IPS-18c (cell line): ENCODE data around the gene ATRN.

Experiments
- H3K4me3 ChIP-seq: 2 replicates; pipeline ENCODE4 v1.7.0; 2013; ENCODE audit warnings: low read depth, mild to moderate bottlenecking, low read length, moderate library complexity; ENCODE audit not compliant: insufficient read depth
- H3K9me3 ChIP-seq: one replicate; pipeline ENCODE4 v1.6.1; 2013; ENCODE audit warnings: mild to moderate bottlenecking, low read length, moderate library complexity; ENCODE audit not compliant: control insufficient read depth, insufficient read depth

Gene ATRN

GRCh38 chr20:3628502-3629314, 157.9 kb downstream of the ATRN start:
- Histone ChIP-seq H3K9me3 (no peaks in the 10 kb centered on the region), H3K4me3 (no peak overlapping the region; the same call in 1 of the 2 replicates)

DNA sequence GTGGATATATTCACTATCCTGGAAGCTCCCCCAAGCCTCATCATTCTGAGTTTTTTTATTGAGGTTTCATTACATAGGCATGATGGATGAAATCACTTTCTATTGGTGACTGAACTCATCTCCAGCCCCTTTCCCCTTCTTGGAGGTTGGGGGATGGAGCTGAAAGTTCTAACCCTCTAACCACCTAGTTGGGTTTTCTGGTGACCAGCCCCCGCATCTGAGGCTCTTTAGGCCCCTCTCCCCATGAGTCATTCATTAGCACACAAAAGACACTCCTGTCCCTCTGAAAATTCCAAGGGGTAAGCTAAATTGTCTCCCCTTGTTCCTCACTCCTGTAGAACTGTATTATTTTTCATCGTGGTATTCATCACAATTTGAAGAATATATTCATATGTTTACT, 159.1 kb downstream of the ATRN start:
- Histone ChIP-seq H3K4me3 (no peak overlapping the region; the same call in 1 of the 2 replicates), H3K9me3 (no peaks in the 10 kb centered on the region)

DNA sequence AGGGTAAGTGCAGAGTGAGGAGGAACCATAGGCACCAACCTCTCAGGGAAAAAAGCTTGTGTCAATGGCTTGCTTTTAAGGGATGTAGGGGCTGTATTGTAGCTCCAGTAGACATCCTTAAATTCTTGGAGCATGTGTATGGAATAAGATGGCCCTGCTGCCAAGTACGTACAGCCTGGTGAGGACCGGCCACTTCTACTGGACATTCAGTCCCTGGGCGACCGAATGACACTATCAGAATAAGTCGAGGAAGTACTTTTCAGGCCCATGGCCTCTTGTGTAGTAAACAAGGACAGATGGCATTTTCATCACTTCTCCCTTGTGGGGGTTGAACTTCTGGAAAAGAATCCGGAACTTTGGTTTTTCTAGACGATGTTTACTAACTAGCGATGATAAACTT, 159.6 kb downstream of the ATRN start:
- Histone ChIP-seq H3K9me3 (no peaks in the 10 kb centered on the region), H3K4me3 (no peak overlapping the region)

DNA sequence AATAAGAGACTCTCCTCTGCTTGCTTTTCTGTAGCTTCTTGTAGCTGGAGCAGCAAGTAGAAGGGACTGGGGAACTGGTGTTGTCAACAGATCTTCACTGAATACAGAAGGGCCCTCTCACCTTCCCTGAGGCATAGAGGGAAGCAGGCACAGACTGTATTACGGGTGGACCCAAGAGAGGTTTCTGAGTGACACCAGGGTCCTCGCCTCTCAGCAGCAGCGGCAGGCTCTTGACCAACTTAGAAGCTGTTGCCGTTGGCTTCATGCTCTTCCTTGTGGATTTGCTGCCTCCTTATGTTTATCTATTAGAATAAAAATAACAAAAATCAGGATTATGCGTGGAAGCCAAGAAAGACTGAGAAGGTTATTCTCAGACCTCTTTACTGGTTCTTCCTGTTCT, 160.7 kb downstream of the ATRN start:
- H3K4me3 ChIP-seq, result no peak overlapping the region
- H3K9me3 ChIP-seq, result no peaks in the 10 kb centered on the region

GRCh38 chr20:3632311-3633004, 161.6 kb downstream of the ATRN start:
- Histone ChIP-seq H3K9me3 (no peaks in the 10 kb centered on the region), H3K4me3 (no peak overlapping the region)

DNA sequence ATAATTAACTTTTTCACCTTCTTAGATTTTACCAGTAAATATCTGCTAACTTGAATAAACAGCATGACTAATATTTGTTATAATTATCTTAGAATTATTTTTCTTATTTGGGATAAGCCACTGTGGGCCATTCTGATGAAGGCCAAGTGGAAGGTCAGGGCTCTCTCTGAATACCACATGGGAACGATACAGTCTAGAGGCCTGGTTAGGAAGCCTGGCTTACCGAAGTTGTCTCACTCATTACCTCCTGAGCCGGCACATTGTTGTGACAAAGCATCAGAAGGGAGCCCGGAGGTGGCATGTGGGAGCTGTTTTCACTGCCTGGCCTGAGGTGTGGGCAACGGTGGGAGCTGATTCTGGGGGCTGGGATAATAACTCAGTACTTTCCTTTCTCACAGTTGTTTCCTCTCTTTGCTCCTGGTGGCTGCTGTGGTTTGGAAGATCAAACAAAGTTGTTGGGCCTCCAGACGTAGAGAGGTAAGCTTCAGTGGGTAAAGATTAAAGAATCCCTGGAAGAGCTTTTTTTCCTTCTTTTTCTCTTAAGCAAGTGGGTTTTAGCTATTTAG, 163.2 kb downstream of the ATRN start:
- no peaks in the 10 kb centered on the region for H3K9me3 ChIP-seq
- no peak overlapping the region for H3K4me3 ChIP-seq

DNA sequence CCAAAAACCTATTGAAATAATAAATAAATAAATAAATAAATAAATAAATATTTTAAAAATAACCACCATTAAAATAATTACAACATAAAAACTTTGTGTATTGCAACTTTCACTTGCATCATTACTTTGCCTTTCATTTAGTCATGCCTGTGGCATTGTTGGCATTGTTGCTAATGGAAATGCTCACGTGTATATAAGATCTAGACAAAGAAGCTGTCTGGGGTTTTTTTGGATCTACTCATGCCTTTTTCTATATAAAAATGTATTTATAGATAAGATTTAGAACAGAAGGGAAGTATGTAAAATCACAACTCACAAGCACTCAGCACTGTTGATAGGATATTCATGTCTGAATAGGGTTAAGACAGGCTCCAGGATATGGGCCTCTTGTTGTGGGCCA, 164.5 kb downstream of the ATRN start:
- H3K4me3 ChIP-seq, result no peak overlapping the region

DNA sequence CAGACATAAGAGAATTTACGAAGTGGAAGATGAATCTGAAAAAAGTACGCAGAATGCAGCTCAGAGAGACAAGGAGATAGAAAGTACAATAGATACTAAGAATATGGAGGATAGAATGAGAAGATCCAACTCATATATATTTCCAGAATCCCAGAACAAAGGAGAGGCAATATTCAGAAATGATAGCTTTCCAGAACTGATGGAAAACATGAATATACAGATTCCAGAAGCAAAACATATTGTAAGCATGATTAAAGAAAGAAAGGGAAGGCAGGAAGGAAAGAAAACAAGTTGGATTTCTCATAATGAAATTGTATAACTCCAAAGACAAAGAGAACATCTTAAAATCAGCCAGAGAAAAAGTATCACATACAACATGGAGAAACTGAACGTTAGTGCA, 169.4 kb downstream of the ATRN start:
- Histone ChIP-seq H3K9me3 (no peaks in the 10 kb centered on the region), H3K4me3 (no peak overlapping the region)

More for the DNA sequence above, 164.5 kb downstream of the ATRN start:
- H3K9me3 ChIP-seq, result no peaks in the 10 kb centered on the region

GRCh38 chr20:3645309-3646066, 174.7 kb downstream of the ATRN start:
- H3K4me3 ChIP-seq, result no peak overlapping the region
- H3K9me3 ChIP-seq, result no peaks in the 10 kb centered on the region

GRCh38 chr20:3646067-3646440, 175.2 kb downstream of the ATRN start:
- no peaks in the 10 kb centered on the region for H3K9me3 ChIP-seq
- no peak overlapping the region for H3K4me3 ChIP-seq

DNA sequence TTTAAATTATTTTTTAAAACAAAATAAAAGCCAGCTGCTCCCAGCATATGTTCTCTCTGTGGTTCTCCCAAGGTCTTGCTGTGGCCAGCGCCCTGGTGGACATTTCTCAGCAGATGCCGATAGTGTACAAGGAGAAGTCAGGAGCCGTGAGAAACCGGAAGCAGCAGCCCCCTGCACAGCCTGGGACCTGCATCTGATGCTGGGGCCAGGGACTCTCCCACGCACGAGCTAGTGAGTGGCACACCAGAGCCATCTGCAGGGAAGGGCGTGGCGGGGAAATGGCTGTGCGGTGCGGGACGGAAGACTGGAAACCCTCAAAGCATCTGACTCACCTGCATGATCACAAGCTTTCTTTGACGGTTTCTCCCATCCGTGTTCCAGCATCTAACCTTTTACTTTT, 175.8 kb downstream of the ATRN start:
- no peaks in the 10 kb centered on the region for H3K9me3 ChIP-seq

DNA sequence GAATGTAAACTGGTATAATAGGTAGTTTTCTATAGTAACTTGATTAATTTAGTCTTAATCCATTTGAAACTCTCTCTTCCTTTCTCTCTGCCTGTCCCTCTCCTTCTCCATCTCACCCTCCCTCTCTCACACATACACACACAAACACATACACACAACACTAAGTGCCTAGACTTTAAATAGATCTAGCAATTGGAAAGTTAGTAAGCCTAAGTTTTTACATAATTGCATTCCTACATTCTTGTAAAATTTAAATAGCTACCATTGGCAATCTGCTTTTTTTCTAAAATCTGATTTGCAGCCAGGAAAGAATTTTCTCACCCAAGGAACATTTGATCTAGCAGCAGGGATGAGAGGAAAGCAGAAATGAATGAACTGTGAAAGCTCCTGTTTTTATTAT, 176.7 kb downstream of the ATRN start:
- H3K9me3 ChIP-seq, result no peaks in the 10 kb centered on the region
- no peak overlapping the region for H3K4me3 ChIP-seq

More for the DNA sequence above, 175.8 kb downstream of the ATRN start:
- H3K4me3 ChIP-seq, result no peak overlapping the region

GRCh38 chr20:3648951-3649350, 178.1 kb downstream of the ATRN start:
- H3K9me3 ChIP-seq, result no peaks in the 10 kb centered on the region
- H3K4me3 ChIP-seq, result no peak overlapping the region

DNA sequence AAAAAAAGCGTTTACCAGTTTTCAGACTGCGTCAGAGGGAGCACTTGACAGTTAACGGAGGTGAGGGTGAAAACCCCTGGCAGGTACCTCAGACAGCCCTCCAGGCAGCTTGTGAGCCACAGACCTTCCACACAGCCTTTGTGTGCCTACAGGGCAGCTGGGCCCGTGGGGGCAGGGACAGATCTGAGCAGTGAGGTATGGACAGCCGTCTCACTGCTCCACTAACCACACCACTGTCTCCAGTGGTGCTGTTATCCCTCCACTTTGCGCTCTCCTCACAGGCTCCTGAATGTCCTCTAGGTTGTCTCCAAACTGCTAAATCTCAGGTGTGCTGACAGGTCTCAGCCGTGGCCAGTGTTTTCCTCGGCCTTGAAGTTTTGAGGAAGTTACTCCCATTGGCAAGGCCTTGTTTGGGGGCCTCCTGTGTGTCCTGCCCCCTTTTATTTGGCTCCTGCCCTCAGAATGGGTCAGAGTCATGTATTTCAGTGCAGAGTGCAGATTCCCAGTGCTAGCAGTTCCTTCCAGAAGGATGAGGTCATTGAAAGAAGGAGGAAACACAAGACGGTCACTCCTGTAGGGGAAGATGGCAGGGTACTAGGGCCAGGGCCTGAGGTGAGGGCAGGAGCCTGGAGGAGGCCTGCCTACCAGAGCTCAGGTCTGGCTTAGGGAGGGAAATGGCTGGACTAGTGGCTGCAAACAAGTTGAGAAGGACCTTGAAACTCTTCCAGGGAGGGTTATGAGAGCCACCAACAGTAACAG, 180.6 kb downstream of the ATRN start:
- no peaks in the 10 kb centered on the region for H3K9me3 ChIP-seq
- no peak overlapping the region for H3K4me3 ChIP-seq

GRCh38 chr20:3652221-3652620, 181.4 kb downstream of the ATRN start:
- no peak overlapping the region for H3K4me3 ChIP-seq
- H3K9me3 ChIP-seq, result no peaks in the 10 kb centered on the region

- no peaks in the 10 kb centered on the region for H3K9me3 ChIP-seq
- no peak overlapping the region for H3K4me3 ChIP-seq
These were observed 182.1 kb downstream of the ATRN start for GRCh38 chr20:3652676-3653596.
